ENCODE data around the gene ARHGEF19. TPM values are rescaled to one million over a fixed set of nuclear protein-coding genes. Genes with fewer than 3 reads are reported as not detected.

The ARHGEF19 gene
- total and polyA plus RNA-seq, 3 experiments from 2014 or later: 6.8 to 12.7 (median 7.8) TPM

DNA sequence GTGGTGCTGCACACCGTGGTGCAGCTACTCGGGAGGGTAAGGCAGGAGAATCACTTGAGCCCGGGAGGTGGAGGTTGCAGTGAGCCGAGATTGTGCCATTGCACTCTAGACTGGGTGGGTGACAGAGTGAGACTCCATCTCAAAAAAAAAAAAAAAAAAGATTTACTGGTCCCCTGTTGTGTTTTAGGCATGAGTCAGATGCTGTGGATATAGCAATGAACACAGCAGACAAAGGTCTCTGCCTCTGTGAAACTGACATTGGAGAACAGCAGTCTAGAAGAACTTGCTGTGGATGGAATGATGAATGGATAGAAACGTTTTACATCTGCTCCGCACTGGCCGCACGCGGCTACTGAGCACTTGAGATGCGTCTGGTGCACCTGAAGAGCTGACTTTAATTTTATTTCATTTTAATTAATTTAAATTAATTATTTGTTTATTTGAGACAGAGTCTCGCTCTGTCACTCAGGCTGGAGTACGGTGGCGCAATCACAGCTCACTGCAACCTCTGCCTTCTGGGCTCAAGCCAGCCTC, 32.1 kb downstream of the ARHGEF19 start:
- Mint-ChIP-seq H3K27ac (no peak overlapping the region), H3K4me1 (no peaks in the 10 kb centered on the region), H3K27me3 (peaks cover 0 to 3% of the 10 kb centered on the region in 2 donors), H3K36me3 (no peaks in the 10 kb centered on the region), H3K9me3 (no peaks in the 10 kb centered on the region), H3K4me3 (no peak overlapping the region)
- no peaks in the 10 kb centered on the region for H3K36me3 ChIP-seq (ENCODE audit: insufficient read depth, low read length)
- no peak overlapping the region for H3K4me3 ChIP-seq (ENCODE audit: low read length)
- no peaks in the 10 kb centered on the region for H3K4me1 ChIP-seq (ENCODE audit: insufficient read depth, low read length)
- DNase-seq: no peak
- H3K27me3 ChIP-seq (ENCODE audit: insufficient read depth, low read length, poor library complexity, severe bottlenecking): no peaks in the 10 kb centered on the region
- H3K27ac ChIP-seq (ENCODE audit: low read depth, low read length): no peak overlapping the region
- ChIA-PET POLR2A (no interaction called here), CTCF (interaction anchor here (1.7 kb wide), 1 partner anchor 101 kb away, joined by 8 read pairs; no protein-coding TSS in a partner anchor)
- H3K9me3 ChIP-seq (ENCODE audit: low read length): no peaks in the 10 kb centered on the region

DNA sequence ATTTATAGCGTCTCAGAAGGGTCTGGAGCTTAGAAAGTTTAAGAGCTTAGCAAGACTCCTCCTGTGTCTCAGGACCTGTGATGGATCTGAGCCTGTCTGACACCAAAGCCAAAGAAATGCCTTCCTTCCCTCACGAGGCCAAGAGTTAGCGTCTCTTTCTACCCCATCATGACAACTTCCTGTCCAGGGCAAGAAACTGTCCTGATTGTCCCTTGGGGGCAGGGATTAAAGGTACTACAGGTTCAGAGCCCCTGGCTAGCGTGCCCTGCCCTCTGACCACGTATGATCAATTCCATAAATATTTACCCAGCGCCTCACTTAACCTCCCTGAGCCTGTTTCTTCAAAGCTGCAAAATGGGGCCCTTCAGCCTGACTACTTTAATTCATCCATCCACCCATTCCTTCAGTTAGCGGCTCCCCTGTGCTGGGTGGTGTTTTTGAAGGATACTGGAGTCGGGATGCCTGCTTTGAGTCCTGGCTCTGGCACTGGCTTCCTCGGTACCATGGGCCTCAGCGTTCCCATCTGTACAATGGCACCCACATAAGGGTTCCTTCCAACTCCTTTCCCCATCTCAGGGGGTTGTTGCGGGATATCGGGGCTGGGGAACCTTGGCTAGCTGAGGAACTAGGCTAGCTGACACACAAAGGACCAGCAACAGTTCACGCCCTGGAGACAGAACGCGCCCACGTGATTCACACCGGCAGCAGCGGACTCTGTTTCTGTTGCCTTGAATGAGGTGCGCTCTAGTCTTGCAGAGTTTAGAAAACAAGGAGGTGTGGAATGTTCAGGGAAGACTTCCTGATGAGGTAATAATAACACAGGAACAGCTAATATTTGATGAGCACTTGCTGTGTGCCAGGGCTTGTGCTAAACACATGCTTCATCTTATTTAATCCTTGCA, 33.6 kb downstream of the ARHGEF19 start:
- Histone ChIP-seq H3K9me3 (ENCODE audit: low read length) (no peaks in the 10 kb centered on the region), H3K27me3 (ENCODE audit: insufficient read depth, low read length, poor library complexity, severe bottlenecking) (no peaks in the 10 kb centered on the region), H3K4me3 (ENCODE audit: low read length) (no peak overlapping the region), H3K36me3 (ENCODE audit: insufficient read depth, low read length) (no peaks in the 10 kb centered on the region), H3K27ac (ENCODE audit: low read depth, low read length) (no peak overlapping the region), H3K4me1 (ENCODE audit: insufficient read depth, low read length) (no peaks in the 10 kb centered on the region)
- DNase-seq: no peak
- CTCF ChIA-PET: interaction anchor here (0.8 kb wide), 1 partner anchor 8 kb away, joined by 3 read pairs; no protein-coding TSS in a partner anchor
- H3K4me1 Mint-ChIP-seq: no peaks in the 10 kb centered on the region
- POLR2A ChIA-PET: no interaction called here
- no peaks in the 10 kb centered on the region for H3K36me3 Mint-ChIP-seq
- no peaks in the 10 kb centered on the region for H3K9me3 Mint-ChIP-seq
- peaks cover 0 to 3% of the 10 kb centered on the region in 2 donors for H3K27me3 Mint-ChIP-seq
- H3K4me3 Mint-ChIP-seq: no peak overlapping the region
- peak overlapping the region in 1 of 8 donors; percentile 63 for H3K27ac Mint-ChIP-seq

DNA sequence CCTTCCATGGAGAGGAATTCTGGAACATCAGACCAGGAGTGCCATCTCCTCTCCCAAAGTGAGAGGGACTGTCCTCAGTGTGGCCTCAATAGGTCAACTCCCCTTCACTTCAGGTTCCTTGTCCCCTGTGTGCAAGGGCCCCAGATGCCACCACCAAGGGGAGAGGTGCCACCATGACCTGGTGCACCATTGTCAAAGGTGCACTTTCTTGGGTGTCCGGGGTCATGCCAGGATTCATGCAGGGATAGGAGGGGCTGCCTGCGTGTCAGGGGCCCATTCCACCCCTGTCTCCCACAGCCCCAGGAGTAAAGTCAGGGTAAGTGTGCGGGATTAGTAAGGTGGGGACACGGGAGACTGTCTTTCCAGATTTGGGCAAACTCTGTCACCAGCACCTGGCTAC, 35.1 kb downstream of the ARHGEF19 start:
- Histone ChIP-seq H3K9me3 (ENCODE audit: low read length) (no peaks in the 10 kb centered on the region), H3K27ac (ENCODE audit: low read depth, low read length) (no peak overlapping the region), H3K4me3 (ENCODE audit: low read length) (no peak overlapping the region), H3K27me3 (ENCODE audit: insufficient read depth, low read length, poor library complexity, severe bottlenecking) (no peaks in the 10 kb centered on the region), H3K4me1 (ENCODE audit: insufficient read depth, low read length) (no peaks in the 10 kb centered on the region), H3K36me3 (ENCODE audit: insufficient read depth, low read length) (no peaks in the 10 kb centered on the region)
- Mint-ChIP-seq H3K9me3 (no peaks in the 10 kb centered on the region), H3K4me1 (no peaks in the 10 kb centered on the region), H3K27ac (peak overlapping the region in 1 of 8 donors; percentile 48), H3K4me3 (no peak overlapping the region), H3K36me3 (no peaks in the 10 kb centered on the region), H3K27me3 (peaks cover 0 to 5% of the 10 kb centered on the region in 2 donors)
- no peak for DNase-seq
- ChIA-PET CTCF (no interaction called here), POLR2A (no interaction called here)

DNA sequence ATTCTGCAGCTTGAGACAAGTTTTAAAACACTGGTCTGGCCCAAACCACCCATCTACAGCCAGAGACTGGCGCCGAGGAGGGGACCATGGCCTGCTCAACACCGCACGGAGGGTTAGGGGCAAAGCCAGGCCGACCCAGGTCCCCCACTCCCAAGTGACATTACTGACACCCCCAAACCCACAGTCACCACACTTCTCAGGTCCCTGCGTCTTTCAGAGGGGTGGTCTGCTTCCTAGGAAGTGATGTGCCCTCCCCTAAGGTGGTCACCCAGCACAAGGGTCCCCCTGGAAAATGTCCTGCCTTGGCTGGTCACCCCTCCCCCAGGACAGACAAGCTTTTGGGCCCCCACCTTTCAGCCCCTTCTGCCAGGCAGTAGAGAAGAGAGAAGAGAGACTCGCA, 35.8 kb downstream of the ARHGEF19 start:
- no peaks in the 10 kb centered on the region for H3K9me3 ChIP-seq (ENCODE audit: low read length)
- Mint-ChIP-seq H3K4me1 (no peaks in the 10 kb centered on the region), H3K9me3 (no peaks in the 10 kb centered on the region), H3K4me3 (no peak overlapping the region), H3K27ac (peak overlapping the region in 1 of 8 donors; percentile 61), H3K27me3 (peaks cover 0 to 5% of the 10 kb centered on the region in 2 donors), H3K36me3 (no peaks in the 10 kb centered on the region)
- no peak overlapping the region for H3K27ac ChIP-seq (ENCODE audit: low read depth, low read length)
- no peak for DNase-seq
- POLR2A ChIA-PET: no interaction called here
- H3K36me3 ChIP-seq (ENCODE audit: insufficient read depth, low read length): no peaks in the 10 kb centered on the region
- CTCF ChIA-PET: no interaction called here
- H3K27me3 ChIP-seq (ENCODE audit: insufficient read depth, low read length, poor library complexity, severe bottlenecking): no peaks in the 10 kb centered on the region
- no peaks in the 10 kb centered on the region for H3K4me1 ChIP-seq (ENCODE audit: insufficient read depth, low read length)
- no peak overlapping the region for H3K4me3 ChIP-seq (ENCODE audit: low read length)

DNA sequence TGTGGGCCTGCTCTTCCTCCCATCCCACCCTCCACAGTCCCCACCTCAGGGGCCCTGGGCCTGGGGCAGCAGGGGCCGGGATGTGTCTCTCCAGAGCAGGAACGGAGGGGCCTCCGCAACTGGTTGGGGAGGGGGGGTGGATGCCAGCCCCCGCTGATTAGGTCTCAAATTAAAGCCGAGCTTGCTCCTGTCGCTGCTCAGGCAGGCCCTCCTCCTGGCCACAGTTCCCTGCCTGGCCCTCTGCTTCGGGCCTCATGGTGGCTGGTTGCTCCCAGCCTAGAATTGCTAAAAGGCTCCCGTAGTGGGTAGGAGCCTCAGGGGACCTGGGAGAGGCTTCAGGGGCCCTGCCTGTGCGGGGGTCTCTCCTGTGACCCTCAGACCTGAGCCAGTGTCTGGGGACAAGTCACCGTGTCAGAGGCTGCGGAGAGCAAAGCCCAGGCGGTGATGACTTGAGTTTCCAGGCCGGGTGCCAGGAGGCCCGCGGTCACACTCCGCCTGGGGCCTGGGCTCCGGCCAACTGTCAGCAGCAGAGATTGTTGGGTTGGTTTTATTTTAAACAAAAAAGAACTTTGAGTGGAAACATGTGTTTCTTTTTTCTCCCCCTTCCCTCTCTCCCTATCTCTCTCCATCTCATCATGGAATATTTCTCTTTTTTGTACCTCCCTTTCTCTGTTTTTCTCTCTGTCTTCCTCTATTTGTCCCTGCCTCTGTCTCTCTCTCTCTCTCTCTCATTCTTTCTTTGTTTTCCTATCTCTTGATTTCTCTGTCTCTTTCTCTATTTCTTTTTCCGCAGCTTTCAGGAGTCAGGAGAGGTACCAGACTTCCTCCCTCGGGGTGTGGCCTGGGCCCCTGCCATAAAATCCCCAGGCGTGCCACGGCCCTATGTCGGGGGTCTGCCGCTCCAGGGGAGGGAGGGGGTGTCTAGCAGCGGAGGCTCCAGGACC, 36.6 kb downstream of the ARHGEF19 start:
- Mint-ChIP-seq H3K27me3 (peaks cover 0 to 9% of the 10 kb centered on the region in 2 donors), H3K27ac (no peak overlapping the region), H3K36me3 (no peaks in the 10 kb centered on the region), H3K4me3 (no peak overlapping the region), H3K4me1 (no peaks in the 10 kb centered on the region), H3K9me3 (no peaks in the 10 kb centered on the region)
- Histone ChIP-seq H3K27me3 (ENCODE audit: insufficient read depth, low read length, poor library complexity, severe bottlenecking) (no peaks in the 10 kb centered on the region), H3K9me3 (ENCODE audit: low read length) (no peaks in the 10 kb centered on the region), H3K36me3 (ENCODE audit: insufficient read depth, low read length) (no peaks in the 10 kb centered on the region), H3K4me1 (ENCODE audit: insufficient read depth, low read length) (no peaks in the 10 kb centered on the region), H3K4me3 (ENCODE audit: low read length) (no peak overlapping the region), H3K27ac (ENCODE audit: low read depth, low read length) (no peak overlapping the region)
- no peak for DNase-seq
- POLR2A ChIA-PET: no interaction called here
- CTCF ChIA-PET: no interaction called here

DNA sequence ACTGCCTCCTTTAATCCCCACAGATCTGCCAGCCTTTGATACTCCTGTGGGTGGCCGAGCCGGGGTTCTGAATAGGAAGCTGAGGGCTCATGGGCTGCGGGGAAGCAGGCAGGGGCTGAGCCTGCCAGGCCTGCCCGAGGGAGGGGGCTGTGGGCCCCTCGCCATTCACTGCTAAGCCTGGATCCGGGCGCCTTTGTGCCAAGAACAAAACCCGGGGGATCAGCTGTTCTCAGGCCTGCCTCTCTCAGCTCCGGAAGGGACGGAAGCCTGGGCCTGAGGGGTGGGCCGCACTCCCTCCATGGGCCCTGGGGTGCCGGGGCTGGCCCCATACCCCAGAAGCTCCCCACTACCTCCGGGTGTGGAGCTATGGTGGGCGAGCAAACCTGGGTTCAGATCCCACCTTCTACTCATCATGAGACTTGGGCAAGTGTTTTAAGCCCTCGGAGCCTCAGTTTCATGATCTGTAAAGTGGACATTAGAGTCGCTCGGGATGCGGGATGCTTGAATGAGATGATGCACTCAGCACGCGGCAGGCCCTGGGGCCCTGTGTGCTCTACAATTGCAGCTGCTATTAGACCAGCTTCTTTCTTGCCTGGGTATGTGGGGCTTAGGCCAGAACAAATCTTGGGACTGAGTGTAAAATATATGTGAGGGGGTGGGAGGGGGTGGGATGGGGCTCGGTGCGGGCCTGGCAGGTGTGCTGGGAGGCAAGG, 37.4 kb downstream of the ARHGEF19 start:
- Histone ChIP-seq H3K4me3 (ENCODE audit: low read length) (no peak overlapping the region), H3K27ac (ENCODE audit: low read depth, low read length) (no peak overlapping the region), H3K36me3 (ENCODE audit: insufficient read depth, low read length) (no peaks in the 10 kb centered on the region), H3K9me3 (ENCODE audit: low read length) (no peaks in the 10 kb centered on the region), H3K4me1 (ENCODE audit: insufficient read depth, low read length) (no peaks in the 10 kb centered on the region), H3K27me3 (ENCODE audit: insufficient read depth, low read length, poor library complexity, severe bottlenecking) (no peaks in the 10 kb centered on the region)
- H3K4me3 Mint-ChIP-seq: no peak overlapping the region
- H3K27me3 Mint-ChIP-seq: peaks cover 3 to 9% of the 10 kb centered on the region in 2 donors
- no peaks in the 10 kb centered on the region for H3K36me3 Mint-ChIP-seq
- H3K9me3 Mint-ChIP-seq: no peaks in the 10 kb centered on the region
- no peak for DNase-seq
- H3K27ac Mint-ChIP-seq: peak overlapping the region in 1 of 8 donors; percentile 24
- H3K4me1 Mint-ChIP-seq: no peaks in the 10 kb centered on the region
- CTCF ChIA-PET: no interaction called here
- POLR2A ChIA-PET: no interaction called here

DNA sequence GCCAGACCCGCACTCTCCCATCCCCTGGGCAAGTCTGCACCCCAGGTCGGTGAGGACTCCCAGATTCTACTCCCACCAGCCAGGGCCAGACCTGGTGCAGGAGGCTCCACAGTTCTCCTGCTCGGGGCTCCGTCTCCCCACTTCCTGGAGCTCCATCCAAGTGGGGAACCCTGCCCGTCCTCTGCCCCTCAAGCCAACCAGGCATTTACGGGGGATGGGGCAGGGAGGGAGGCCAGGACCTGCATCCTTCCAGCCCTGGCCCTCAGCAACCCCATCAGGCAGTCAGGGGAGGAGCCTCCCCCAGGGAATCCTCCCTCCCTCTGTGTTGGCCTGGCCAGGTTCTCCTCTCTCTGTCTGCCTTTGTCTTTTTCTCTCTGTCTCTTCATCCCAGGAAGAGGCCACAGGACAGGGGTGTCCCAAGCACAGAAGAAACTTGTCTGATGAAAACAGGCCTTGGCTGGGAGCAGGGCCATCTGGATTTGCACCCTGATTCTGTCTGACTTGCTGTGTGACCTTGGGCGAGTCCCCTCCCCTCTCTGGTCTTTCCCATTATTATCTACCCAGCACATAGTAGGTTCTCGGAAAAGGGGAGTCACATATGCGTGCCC, 38.1 kb downstream of the ARHGEF19 start:
- Histone ChIP-seq H3K4me3 (ENCODE audit: low read length) (no peak overlapping the region), H3K27me3 (ENCODE audit: insufficient read depth, low read length, poor library complexity, severe bottlenecking) (no peaks in the 10 kb centered on the region), H3K4me1 (ENCODE audit: insufficient read depth, low read length) (peaks cover 6% of the 10 kb centered on the region), H3K27ac (ENCODE audit: low read depth, low read length) (no peak overlapping the region), H3K36me3 (ENCODE audit: insufficient read depth, low read length) (no peaks in the 10 kb centered on the region), H3K9me3 (ENCODE audit: low read length) (no peaks in the 10 kb centered on the region)
- no peaks in the 10 kb centered on the region for H3K9me3 Mint-ChIP-seq
- no peak for DNase-seq
- peak overlapping the region in 1 of 8 donors; percentile 92 for H3K27ac Mint-ChIP-seq
- H3K27me3 Mint-ChIP-seq: peaks cover 3 to 11% of the 10 kb centered on the region in 2 donors
- H3K4me1 Mint-ChIP-seq: peaks cover under 1 to 2% (median 1%) of the 10 kb centered on the region in 3 donors
- ChIA-PET CTCF (no interaction called here), POLR2A (no interaction called here)
- H3K4me3 Mint-ChIP-seq: no peak overlapping the region
- H3K36me3 Mint-ChIP-seq: no peaks in the 10 kb centered on the region

Measured in CD8-positive, alpha-beta memory T cell (primary cell).